GM21528 (cell line): ENCODE data around the gene FYCO1.

Experiments used
- ATAC-seq: cut with Tn5 transposase; IDR thresholded peaks from one replicate; pipeline ENCODE4 v1.9.1; 2021; ENCODE audit warnings: mild to moderate bottlenecking, moderate library complexity; ENCODE audit not compliant: unreplicated experiment, low FRiP score

FYCO1 gene

DNA sequence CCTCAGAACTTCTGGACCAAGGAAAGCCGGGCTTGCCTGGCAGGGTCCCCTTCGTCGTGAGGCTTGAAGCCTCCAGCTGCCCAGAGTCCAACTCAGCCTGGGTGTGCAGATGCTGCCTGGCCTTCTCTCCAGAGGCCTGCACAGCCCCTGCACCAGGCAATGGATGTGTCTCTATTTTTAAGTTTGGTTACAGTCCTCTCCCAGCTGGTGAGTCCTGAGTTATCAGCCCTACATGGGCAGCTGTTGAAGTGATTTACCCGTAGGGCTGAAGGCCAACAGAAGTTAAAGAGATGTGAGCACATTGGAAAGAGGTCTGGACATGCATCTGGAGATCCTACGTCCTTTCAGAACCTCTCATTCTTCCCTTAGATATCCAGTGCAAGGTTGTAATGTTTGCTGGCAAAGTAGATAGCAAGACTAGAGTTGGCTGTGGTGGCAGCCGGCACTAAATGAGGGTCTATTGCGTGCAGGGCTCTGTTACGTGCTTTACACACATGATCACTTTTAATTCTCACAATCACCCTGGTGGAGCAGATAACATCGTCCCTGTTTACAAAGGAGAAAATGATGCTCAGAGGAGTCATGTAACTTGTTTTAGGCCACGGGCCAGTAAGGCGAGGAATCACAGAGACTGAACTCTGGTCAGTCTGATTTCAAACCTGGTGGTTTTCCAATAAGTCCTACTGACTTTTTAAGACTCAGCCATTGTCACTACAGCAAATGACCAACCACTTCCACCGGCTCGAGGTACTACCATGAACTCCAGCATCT lies 9.9 kb downstream of the FYCO1 start:
- ATAC-seq = no peak

- ATAC-seq = no peak
Measured at GRCh38 chr3:45984331-45985312, 11.0 kb downstream of the FYCO1 start.

DNA sequence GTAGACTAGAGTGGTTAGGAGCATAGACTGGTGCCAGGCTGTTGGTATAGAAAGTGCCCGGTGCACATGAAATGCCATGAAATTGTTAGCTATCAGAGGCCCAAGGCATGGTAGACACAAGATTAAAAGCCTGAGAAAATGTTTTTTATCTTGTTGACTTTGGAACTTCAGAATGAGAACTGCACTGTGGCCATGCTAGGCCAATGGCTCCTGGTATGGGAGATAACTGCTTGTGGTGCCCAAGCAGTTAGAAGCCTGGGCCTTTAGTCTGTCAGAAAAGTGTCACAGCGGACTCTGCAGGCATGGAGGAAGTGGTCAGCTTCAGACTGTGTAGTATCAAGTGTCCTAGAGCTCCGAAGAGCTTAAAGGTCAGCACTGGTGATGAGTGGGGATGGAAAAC lies 11.9 kb downstream of the FYCO1 start:
- ATAC-seq = no peak

- ATAC-seq = no peak
Measured at GRCh38 chr3:45981346-45982074, 14.1 kb downstream of the FYCO1 start.

DNA sequence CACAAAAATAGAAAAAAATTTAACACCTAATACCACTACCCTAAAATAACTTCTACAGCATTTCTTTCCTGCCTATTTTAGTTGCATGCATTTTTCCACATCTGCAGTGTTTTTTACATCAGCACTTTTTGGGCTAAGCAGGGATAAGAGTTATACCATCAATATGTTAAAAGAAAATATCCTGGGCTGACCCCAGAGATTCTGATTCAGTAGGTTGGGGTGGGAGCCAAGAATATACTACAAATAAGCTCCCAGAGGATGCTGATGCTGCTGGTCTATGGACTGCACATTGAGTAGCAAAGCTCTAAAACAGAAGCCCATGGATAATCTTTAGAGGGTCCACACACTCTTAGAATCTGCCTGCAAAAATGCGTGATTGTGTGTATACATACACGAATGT lies 14.8 kb downstream of the FYCO1 start:
- ATAC-seq = no peak

DNA sequence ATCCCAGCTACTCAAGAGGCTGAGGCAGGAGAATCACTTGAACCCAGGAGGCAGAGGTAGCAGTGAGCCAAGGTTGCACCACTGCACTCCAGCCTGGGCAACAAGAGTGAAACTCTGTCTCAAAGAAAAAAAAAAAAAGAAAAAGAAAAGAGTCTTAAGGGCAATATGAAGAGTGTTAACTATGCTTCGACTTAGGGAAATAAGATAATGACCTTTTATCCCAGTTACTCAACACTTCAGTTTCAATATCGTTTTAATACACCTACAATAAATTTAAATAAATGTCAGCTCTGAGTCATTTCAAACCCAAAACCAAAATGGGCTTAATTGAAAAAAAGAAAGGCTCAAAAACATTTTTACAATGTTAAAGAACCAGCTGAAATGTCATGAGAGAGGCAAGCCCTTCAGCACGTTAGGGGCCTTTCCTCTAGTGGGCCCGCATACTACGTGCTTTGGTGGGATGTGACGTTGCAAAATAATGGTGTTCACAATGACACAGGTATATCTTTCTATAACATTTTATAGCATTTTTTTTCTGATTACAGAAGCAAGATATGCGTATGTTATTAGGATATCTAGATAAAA lies 15.3 kb downstream of the FYCO1 start:
- ATAC-seq = no peak

DNA sequence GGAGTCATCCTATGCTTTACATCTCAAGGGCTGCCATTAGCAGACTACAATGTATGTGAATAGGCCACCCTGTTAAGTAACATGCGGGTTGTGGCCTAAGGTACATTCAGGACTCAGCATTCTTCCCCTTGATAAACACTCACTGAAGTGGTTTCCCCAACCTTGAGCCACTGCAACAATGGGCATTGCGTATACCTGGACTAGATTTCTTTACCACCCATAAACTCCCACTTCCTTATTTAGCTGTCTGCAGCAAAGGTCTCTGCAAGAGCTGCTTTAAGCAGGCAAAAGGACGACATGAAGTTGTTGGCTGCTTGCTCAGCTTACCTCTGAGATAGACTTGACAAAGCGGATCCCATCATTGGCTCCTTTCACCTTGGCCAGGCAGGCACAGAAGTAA lies 16.2 kb downstream of the FYCO1 start:
- no peak for ATAC-seq

DNA sequence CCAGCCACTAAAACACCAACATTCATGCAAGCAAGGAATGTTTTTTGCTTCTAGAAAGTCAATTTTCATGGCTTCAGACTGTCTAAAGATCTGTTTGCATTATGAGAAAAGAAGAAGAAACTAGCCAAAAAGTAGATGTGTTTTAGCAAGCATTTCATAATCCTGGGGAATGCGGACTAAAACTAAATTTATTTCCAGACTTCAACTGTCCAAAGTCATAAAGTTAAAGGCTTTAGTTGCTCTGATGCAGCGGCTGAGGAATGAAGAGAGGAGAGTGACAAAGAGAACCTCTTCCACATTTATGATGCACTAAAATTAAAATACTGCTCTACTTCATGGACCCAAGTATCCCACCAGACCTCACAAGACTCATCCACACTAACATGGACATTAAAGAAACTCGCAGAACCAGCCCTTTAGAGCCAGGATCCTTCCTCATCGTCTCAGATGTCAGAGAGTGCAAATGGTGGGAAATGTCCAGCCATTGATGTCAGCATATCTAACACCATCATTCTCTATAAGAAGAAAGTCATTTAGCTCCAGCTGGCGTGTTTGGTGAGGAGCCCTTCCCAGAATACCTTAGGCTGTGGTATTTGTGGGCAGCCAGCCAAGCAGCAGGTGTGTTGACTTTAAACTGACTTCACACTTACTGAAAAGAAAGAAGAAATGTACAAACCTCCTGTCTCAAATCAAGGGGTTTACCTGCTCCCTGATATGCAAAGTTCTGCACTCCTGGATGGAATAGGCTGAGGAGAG lies 17.4 kb downstream of the FYCO1 start:
- no peak for ATAC-seq

DNA sequence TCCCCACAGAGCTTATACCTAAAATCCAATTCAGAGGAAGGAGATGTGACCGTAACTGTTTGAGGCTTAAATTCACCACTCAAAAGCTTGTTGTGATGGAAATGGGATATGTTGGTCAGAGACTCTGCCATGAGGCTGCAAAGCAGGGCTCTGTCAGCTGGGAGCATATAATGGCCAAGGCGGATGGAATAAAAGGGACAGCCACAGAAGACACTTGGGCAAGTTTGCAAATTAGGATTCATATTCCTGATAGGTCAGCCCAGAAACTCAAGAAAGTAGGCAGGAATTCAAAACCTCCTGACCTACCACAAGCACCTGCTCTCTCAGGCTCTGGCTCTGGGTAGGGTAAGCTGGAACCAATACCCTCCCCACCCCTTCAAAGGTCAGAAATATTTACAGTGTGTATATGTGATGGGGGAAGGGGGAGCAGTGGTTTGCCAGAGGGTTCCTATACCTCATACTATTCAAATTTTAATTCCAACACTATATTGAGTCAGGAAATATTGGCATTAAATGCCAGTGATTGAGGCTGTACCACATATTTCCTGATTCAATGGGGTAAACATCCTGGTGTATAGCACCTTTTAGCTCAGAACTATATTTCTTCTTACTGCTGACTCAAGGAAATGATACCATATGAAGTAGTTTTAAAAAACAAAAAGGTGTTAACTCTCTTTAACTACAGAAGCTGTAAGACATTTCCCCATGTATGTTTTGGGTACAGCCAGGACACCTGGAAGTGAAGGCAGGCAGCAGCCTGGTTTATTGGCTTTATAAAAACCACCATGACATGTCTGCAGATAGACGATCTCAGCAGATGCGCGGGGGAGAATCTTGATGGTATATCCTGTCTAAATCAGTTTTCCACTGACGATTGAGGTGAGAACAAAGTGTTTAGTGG lies 19.2 kb downstream of the FYCO1 start:
- no peak for ATAC-seq

DNA sequence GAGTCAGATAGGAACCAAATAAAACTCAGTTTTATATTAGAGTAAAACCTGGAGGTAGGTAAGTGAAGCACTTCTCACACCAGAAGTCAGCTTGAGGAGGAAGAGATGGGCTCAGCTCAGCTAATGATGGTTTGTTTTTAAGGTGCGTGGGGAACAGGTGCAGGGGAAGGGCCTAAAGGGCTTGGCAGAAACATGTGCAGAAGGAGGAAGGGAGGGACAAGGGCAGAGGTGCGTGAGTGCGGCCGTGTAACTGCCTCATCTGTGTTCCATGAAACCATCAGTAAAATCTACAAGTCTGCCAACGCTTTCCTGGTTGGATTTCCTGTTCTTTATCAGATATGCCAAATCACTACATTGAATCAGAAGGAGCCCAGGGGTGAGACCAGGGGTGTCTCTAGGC lies 19.9 kb downstream of the FYCO1 start:
- no peak for ATAC-seq

- ATAC-seq = no peak
Measured at GRCh38 chr3:45974686-45975085, 20.9 kb downstream of the FYCO1 start.

GRCh38 chr3:45972534-45973402 lies 22.9 kb downstream of the FYCO1 start:
- ATAC-seq = no peak

- ATAC-seq = no peak
Measured at GRCh38 chr3:45969953-45970352, 25.7 kb downstream of the FYCO1 start.

- no peak for ATAC-seq
Measured at GRCh38 chr3:45969116-45969515, 26.5 kb downstream of the FYCO1 start.

- ATAC-seq = no peak
Measured at GRCh38 chr3:45968706-45969105, 26.9 kb downstream of the FYCO1 start.

DNA sequence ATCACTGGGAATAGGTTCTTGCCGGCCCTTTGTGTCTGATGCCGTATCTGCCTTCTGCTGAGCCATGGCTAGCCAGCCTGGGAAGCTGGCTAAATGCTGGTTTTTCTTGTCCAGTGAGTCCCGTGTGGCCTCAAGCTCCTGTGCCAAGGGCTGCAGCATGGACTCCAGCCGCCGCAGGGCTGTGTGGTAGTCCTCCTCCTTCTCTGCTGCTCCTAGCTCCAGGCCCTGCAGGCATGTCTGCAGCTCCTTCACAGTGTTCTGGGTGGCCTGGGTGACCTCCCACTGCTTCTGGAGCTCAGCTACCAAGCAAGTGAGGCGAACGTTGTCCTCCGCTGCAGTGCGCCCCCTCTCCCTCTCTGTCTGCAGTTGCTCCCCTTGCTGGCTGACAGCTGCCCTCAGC lies 27.5 kb downstream of the FYCO1 start:
- no peak for ATAC-seq

DNA sequence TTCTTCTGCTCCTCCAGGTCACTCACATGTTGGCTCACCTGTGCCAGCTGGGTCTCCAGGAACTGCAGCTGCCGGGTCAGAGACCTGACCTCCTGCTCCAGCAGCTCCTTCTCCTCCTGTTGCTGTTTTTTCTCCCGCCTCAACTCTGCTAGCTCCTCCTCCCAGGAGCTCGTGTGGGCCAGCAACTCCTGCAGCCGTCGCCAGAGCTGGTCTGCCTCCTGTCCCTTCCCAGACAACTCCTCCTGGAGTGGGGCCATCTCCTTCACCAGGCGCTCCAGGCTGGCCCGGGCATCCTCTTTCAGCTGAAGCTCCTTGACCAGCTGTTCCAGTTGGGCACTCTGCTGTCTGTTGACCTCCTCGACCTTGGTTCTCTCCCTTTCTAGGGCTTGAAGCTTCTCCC lies 27.9 kb downstream of the FYCO1 start:
- no peak for ATAC-seq
